GM12878 (cell line): ENCODE data around the gene CNPPD1. TPM values are rescaled to one million over a fixed set of nuclear protein-coding genes. Genes with fewer than 3 reads are reported as not detected.

ENCODE experiments used
- ATF2 ChIP-seq: IDR thresholded peaks from 2 replicates; pipeline ENCODE4 v1.6.1; 2012; ENCODE audit warnings: low read length, inconsistent platforms
- BCL11A ChIP-seq: IDR thresholded peaks from 2 replicates; pipeline ENCODE4 v1.6.1; 2011; ENCODE audit warnings: low read depth, low read length
- EP300 ChIP-seq, 2 experiments: fragments of 150-350 bp in 1 of 2; IDR thresholded peaks; 2 replicates each; pipeline ENCODE4 v1.6.1; 2011 to 2012; ENCODE audit warnings: low read depth in 2 of 2, low read length in 2 of 2, borderline replicate concordance in 1 of 2, improper control_type of control experiment in 1 of 2, inconsistent platforms in 1 of 2; ENCODE audit not compliant: control insufficient read depth in 1 of 2
- ETV6 ChIP-seq, 2 experiments: fragments of 450-650 bp in 1 of 2; IDR thresholded peaks in 1 of 2; conservative IDR thresholded peaks in 1 of 2; 2 replicates each; pipeline ENCODE4 v1.6.1; 2014; ENCODE audit warnings: antibody characterized with exemption in 1 of 2, borderline replicate concordance in 1 of 2, low read depth in 1 of 2, mild to moderate bottlenecking in 1 of 2, moderate library complexity in 1 of 2
- IKZF2 ChIP-seq, 2 experiments: fragments of 450-650 bp; IDR thresholded peaks; 2 replicates each; pipeline ENCODE4 v1.6.1; 2017; ENCODE audit warnings: mild to moderate bottlenecking in 2 of 2, moderate library complexity in 2 of 2
- JUNB ChIP-seq: IDR thresholded peaks from 2 replicates; pipeline ENCODE4 v1.6.1; 2016; ENCODE audit warnings: antibody characterized with exemption, mild to moderate bottlenecking
- MEF2B ChIP-seq: fragments of 450-650 bp; IDR thresholded peaks from 2 replicates; pipeline ENCODE4 v1.6.1; 2018; ENCODE audit warnings: mild to moderate bottlenecking, moderate library complexity; ENCODE audit not compliant: partially characterized antibody, poor library complexity, severe bottlenecking
- NBN ChIP-seq: fragments of 450-650 bp; IDR thresholded peaks from 2 replicates; pipeline ENCODE4 v1.6.1; 2016
- PBX3 ChIP-seq: IDR thresholded peaks from 2 replicates; pipeline ENCODE4 v1.6.1; 2011; ENCODE audit warnings: mild to moderate bottlenecking, low read depth, low read length, moderate library complexity; ENCODE audit not compliant: insufficient replicate concordance
- PML ChIP-seq: IDR thresholded peaks from 2 replicates; pipeline ENCODE4 v1.6.1; 2012; ENCODE audit warnings: low read length, inconsistent platforms
- POLR2AphosphoS2 ChIP-seq: IDR thresholded peaks from 2 replicates; pipeline ENCODE4 v1.6.1; 2011; ENCODE audit warnings: low read depth, mild to moderate bottlenecking, low read length, improper control_type of control experiment, moderate library complexity
- SIX5 ChIP-seq: IDR thresholded peaks from 2 replicates; pipeline ENCODE4 v1.6.1; 2011; ENCODE audit warnings: mild to moderate bottlenecking, low read depth, low read length, moderate library complexity; ENCODE audit not compliant: severe bottlenecking
- SMARCA5 ChIP-seq: fragments of 450-650 bp; IDR thresholded peaks from 2 replicates; pipeline ENCODE4 v1.6.1; 2017; ENCODE audit warnings: mild to moderate bottlenecking
- SREBF1 ChIP-seq: IDR thresholded peaks from 2 replicates; pipeline ENCODE4 v1.6.1; 2012; ENCODE audit warnings: mild to moderate bottlenecking, low read length
- SREBF2 ChIP-seq: IDR thresholded peaks from 2 replicates; pipeline ENCODE4 v1.6.1; 2012; ENCODE audit warnings: mild to moderate bottlenecking, low read length
- SRF ChIP-seq, 2 experiments: IDR thresholded peaks; 2 replicates each; pipeline ENCODE4 v1.6.1; 2011; ENCODE audit warnings: low read depth in 2 of 2, low read length in 2 of 2, mild to moderate bottlenecking in 1 of 2, moderate library complexity in 1 of 2
- STAT1 ChIP-seq: fragments of 450-650 bp; conservative IDR thresholded peaks from 2 replicates; pipeline ENCODE4 v1.6.1; 2014; ENCODE audit warnings: antibody characterized with exemption, mild to moderate bottlenecking
- TAF1 ChIP-seq: IDR thresholded peaks from 2 replicates; pipeline ENCODE4 v1.6.1; 2011; ENCODE audit warnings: mild to moderate bottlenecking, low read depth, low read length, borderline replicate concordance
- TBL1XR1 ChIP-seq: IDR thresholded peaks from 2 replicates; pipeline ENCODE4 v1.6.1; 2012; ENCODE audit warnings: low read depth, low read length, improper control_type of control experiment
- USF1 ChIP-seq: IDR thresholded peaks from 2 replicates; pipeline ENCODE4 v1.6.1; 2011; ENCODE audit warnings: borderline replicate concordance, low read depth, mild to moderate bottlenecking, moderate library complexity, mixed read lengths, low read length; ENCODE audit not compliant: insufficient read depth; ENCODE audit errors: extremely low read length
- ZNF24 ChIP-seq: fragments of 450-650 bp; IDR thresholded peaks from 2 replicates; pipeline ENCODE4 v1.6.1; 2017; ENCODE audit warnings: antibody characterized with exemption, mild to moderate bottlenecking
- ZNF592 ChIP-seq: fragments of 450-650 bp; IDR thresholded peaks from 2 replicates; pipeline ENCODE4 v1.6.1; 2017; ENCODE audit warnings: mild to moderate bottlenecking, moderate library complexity
- ZZZ3 ChIP-seq: IDR thresholded peaks from 2 replicates; pipeline ENCODE4 v1.6.1; 2011; ENCODE audit warnings: low read depth; ENCODE audit not compliant: control insufficient read depth, insufficient read length
- polyA plus RNA-seq, 11 experiments: library from polyadenylated mRNA; depleted of rRNA in 4 of 11; unstranded in 6 of 11; stranded (reverse) in 5 of 11; fragments of >200 nt; fragmentation: Nextera tagmentation in 4 of 11; fragmentation: Illumina TruSeq in 1 of 11; extraction: Ambion mirVana in 4 of 11; extraction: Trizol in 1 of 11; gene quantifications; 1 replicate in 1 of 11; 2 replicates in 10 of 11; pipeline versions ENCODE4 v1.2.1 to v1.2.3, GENCODE V29; 2011 to 2016; ENCODE audit warnings: inconsistent platforms in 2 of 11, missing spikeins in 2 of 11, low read depth in 1 of 11
- total RNA-seq, 4 experiments: library from RNA; depleted of rRNA in 3 of 4; stranded (reverse); fragments of >200 nt in 3 of 4; fragmentation: Illumina TruSeq in 1 of 4; extraction: Trizol in 1 of 4; gene quantifications; 2 replicates each; pipeline versions ENCODE4 v1.2.1 to v1.2.3, GENCODE V29; 2013 to 2021

The CNPPD1 gene
- total and polyA plus RNA-seq, 10 of the 15 experiments (the other 5 are each of a cell fraction or from before 2014, with no cell fraction given), result 12.2 to 86.6 (median 43.4) TPM

- TF ChIP-seq ATF2 (no peak; the same call in 1 of the 2 replicates), ZNF592 (peak; percentile 17; the same call in 1 of the 2 replicates), SMARCA5 (0 out of 2 replicates have a peak, but pooled peaks have one; percentile 60), SRF (IDR thresholded peaks at IDR 0.05; ENCODE audit: low read depth in 2 of 2, low read length in 2 of 2) (no peak), POLR2AphosphoS2 (peak; percentile 80; the same call in 1 of the 2 replicates), SREBF1 (no peak), TAF1 (peak; percentile 81), STAT1 (no peak), ZZZ3 (no peak), PBX3 (peak; percentile 19), SIX5 (no peak), SREBF2 (no peak), NBN (no peak), IKZF2 (IDR thresholded peaks at IDR 0.05) (peak in 1 of 2 experiments; percentile 44; a peak in 2 of 4 replicates), USF1 (no peak), MEF2B (peak; percentile 57), PML (0 out of 2 replicates have a peak, but pooled peaks have one; percentile 43), EP300 (IDR thresholded peaks at IDR 0.05; ENCODE audit: borderline replicate concordance in 1 of 2, control insufficient read depth in 1 of 2, low read depth in 2 of 2, low read length in 2 of 2) (no peak), ZNF24 (0 out of 2 replicates have a peak, but pooled peaks have one; percentile 64), ETV6 (conservative IDR thresholded peaks at IDR 0.05 in 1 of 2, IDR thresholded peaks at IDR 0.05 in 1 of 2; ENCODE audit: borderline replicate concordance in 1 of 2, low read depth in 1 of 2) (peak in 1 of 2 experiments; percentile 18; a peak in 1 of 4 replicates), BCL11A (no peak), TBL1XR1 (no peak), JUNB (no peak)
These were observed at the start of gene CNPPD1 (continued) for GRCh38 chr2:219176818-219177551.
